IPS-18c (cell line): ENCODE measurements around the gene RAB1B.

Experiments
- H3K4me3 ChIP-seq: 2 replicates; pipeline ENCODE4 v1.7.0; 2013; ENCODE audit warnings: low read depth, mild to moderate bottlenecking, low read length, moderate library complexity; ENCODE audit not compliant: insufficient read depth
- H3K9me3 ChIP-seq: one replicate; pipeline ENCODE4 v1.6.1; 2013; ENCODE audit warnings: mild to moderate bottlenecking, low read length, moderate library complexity; ENCODE audit not compliant: control insufficient read depth, insufficient read depth

Gene RAB1B

GRCh38 chr11:66268244-66268951 lies at the start of gene RAB1B:
RAB1B (plus strand) TSS chr11:66268639; CDS start chr11:66268680, 41 bp downstream.
- H3K9me3 ChIP-seq = no peaks in the 10 kb centered on the region
- H3K4me3 ChIP-seq = peak within 1 kb of the TSS; percentile 89

DNA sequence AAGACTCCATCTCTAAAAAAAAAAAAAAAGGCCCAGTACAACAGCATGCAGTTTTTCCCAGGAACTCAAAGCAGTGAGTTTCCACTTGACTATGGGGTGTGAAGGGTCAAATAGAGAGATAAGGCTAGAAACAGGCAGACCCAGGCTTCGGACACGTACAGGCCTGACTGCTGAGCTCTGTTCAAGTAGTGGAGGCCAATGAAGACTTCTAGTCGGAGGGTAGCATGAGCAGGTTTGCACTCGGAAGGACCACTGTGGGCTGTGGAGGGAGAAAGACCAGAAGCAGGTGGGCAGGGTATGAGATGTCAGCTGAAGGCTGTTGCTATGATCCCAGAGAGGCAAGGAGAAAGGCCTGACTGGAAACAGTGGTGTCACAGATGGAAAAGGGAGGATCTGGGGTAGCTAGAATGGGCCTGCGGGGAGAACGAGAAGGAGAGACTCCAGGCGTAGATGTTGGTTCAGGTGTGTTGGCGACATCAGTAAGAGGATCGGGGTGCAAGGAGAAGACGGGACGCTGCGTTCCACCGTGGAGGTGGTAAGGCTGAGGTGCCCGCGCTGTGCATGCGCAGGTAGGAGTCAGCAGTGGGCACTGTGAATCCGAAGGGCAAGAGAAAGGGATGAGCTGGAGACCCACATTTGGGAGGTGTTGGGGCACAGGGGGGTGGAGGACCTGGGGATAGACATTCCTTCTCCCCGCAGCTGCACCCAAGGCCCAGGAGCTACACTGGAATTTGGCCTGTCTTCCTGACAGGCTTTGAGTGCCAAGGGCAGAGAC lies 49.4 kb upstream of the RAB1B start:
- no peaks in the 10 kb centered on the region for H3K9me3 ChIP-seq
- H3K4me3 ChIP-seq = no peak overlapping the region

- H3K4me3 ChIP-seq = no peak overlapping the region
These were observed 48.4 kb upstream of the RAB1B start for GRCh38 chr11:66219846-66220565.

DNA sequence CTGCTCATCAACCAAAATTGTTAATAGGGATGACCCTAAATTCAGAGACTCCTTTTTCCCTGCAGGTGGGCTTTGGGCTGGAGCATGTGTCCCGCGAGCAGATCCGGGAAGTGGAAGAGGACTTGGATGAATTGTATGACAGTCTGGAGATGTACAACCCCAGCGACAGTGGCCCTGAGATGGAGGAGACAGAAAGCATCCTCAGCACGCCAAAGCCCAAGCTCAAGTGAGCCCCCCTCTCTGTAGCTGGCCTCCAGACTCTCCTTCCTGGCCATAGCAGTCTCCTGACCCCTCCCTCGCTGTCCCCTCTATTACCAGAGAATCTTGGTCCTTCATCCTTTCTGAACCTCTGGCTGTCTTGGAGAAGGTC lies 47.9 kb upstream of the RAB1B start:
- H3K4me3 ChIP-seq = no peak overlapping the region
- H3K9me3 ChIP-seq = no peaks in the 10 kb centered on the region

More at GRCh38 chr11:66219846-66220565, 48.4 kb upstream of the RAB1B start:
- no peaks in the 10 kb centered on the region for H3K9me3 ChIP-seq

DNA sequence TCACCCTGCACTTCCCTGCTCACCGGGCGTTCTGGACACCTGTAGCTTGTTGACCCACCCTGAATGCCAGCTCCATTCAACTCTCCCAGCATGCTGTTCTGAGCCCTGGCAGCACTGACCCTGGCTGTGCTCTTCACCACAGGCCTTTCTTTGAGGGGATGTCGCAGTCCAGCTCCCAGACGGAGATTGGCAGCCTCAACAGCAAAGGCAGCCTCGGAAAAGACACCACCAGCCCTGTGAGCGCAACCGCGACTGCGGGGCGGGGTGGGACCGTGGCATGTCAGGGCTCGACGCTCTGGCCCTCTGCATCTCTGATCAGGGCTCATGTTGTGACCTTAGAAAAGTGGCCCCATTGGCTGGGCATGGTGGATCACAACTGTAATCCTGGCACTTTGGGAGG lies 47.4 kb upstream of the RAB1B start:
- H3K4me3 ChIP-seq = no peak overlapping the region
- H3K9me3 ChIP-seq = no peaks in the 10 kb centered on the region

DNA sequence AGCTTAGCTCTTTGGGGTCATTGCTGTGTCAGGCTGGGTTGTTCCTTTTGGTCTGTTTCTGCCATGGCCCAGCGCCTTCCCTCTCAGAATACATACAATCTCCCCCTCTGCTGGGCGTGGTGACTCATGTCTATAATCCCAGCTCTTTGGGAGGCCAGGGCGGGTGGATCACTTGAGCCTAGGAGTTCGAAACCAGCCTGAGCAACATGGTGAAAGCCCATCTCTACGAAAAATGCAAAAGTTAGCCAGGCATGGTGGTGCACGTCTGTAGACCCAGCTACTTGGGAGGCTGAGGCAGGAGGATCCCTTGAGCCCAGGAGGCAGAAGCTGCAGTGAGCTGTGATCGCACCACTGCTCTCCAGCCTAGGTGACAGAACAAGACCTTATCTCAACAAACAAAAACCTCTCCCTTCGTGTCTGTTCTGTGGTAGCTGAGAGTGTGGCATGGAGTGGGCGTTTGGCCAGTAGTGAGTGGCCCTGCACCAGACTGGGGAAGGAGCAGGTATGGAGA lies 46.7 kb upstream of the RAB1B start:
- no peaks in the 10 kb centered on the region for H3K9me3 ChIP-seq
- H3K4me3 ChIP-seq = no peak overlapping the region

DNA sequence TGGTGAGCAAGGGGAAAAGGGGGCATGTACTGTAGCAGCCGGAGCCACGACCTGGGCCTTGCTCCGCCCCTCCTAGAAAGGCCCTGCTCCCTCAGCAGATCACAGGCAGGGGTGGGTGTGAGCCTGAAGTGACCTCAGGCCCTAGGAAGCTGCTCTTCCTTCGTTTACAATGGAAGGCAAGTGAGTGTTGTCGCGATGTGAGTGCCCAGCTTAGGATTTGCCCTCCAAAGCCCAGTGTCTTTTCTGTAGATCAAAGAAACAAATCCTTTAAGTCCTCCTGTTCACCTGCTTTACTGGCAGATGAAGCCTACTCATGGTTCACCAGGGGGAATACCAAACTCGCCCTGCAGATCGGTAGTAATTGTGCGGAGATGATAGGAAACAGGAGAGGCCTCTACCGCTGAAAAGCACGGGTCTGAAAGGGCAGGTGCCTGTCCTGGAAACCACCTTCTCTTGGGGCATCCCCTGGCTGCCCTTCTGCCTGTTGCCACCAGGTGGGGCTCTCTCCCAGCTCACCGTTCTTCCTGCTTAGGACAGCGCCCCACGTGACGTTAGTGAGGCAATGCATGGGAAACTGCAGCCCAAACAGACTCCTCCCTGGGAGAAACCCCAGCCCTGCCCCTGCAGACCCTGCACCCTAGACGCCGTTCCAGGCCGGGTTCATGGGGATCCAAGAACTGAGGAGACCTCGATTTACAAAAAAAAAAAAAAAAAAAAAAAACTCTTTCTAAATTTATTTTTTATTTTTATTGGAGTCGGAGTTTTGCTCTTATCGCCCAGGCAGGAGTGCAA lies 45.9 kb upstream of the RAB1B start:
- Histone ChIP-seq H3K4me3 (no peak overlapping the region), H3K9me3 (no peaks in the 10 kb centered on the region)

- no peak overlapping the region for H3K4me3 ChIP-seq
- no peaks in the 10 kb centered on the region for H3K9me3 ChIP-seq
These were observed 44.1 kb upstream of the RAB1B start for GRCh38 chr11:66224226-66224855.

GRCh38 chr11:66225066-66225465 lies 43.4 kb upstream of the RAB1B start:
- H3K4me3 ChIP-seq = no peak overlapping the region
- no peaks in the 10 kb centered on the region for H3K9me3 ChIP-seq

DNA sequence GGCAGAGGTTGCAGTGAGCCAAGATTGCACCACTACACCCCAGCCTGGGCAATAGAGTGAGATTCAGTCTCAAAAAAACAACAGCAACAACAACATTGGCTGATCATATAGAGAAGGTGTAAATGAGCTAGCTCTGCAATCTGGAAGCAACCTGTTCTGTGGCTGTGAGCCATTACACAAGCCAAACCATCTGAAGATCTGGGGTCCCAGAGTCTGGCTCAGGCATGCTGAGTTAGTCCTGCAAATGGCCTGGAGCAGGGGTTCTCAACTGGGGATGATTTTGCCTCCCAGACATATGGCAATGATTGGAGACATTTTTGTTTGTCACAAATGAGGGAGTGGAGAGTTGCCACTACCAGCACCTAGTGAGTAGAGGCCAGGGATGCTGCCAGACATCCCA lies 42.3 kb upstream of the RAB1B start:
- no peaks in the 10 kb centered on the region for H3K9me3 ChIP-seq
- H3K4me3 ChIP-seq = no peak overlapping the region

- no peak overlapping the region for H3K4me3 ChIP-seq
- no peaks in the 10 kb centered on the region for H3K9me3 ChIP-seq
These were observed 40.7 kb upstream of the RAB1B start for GRCh38 chr11:66227700-66228099.

DNA sequence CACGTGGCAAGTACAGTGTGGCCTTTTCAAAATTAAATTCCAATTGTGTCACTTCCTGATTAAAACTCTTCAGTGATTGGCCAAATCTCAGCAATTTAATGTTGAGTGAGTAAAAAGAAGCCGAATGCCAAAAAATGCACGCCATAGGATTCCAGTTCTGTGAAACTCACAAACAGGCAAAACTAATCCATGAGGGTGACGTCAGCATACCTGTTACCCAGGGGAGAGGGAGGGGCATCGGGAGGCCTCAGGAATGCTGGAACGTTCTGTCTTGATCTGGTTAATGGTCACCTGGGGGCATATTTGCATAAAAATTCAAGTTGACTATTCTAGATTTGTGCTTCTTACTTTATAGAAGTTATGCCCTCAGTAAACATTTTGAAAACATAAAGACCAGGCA lies 39.9 kb upstream of the RAB1B start:
- Histone ChIP-seq H3K4me3 (no peak overlapping the region), H3K9me3 (no peaks in the 10 kb centered on the region)

- no peaks in the 10 kb centered on the region for H3K9me3 ChIP-seq
These were observed 38.3 kb upstream of the RAB1B start for GRCh38 chr11:66230156-66230555.

DNA sequence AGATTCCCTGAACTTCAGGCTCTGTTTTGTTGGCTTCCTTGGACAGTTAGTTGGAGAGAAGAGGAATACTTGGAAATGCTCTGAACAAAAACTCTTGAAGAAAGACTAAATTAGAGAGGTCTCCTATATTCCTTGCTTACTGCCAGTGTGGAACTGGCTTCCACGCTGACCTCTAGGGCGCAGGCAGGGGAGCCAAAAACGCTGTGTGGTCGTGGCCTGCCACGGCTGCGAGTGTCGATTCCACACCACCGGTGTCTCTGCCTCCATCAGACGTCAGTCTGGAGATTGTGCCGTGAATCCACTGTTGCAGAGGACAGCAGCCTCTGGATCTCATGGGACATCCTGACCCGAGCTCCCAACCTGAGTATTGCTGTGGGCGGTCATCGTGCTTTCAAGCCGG lies 37.5 kb upstream of the RAB1B start:
- H3K4me3 ChIP-seq = no peak overlapping the region

More at GRCh38 chr11:66230156-66230555, 38.3 kb upstream of the RAB1B start:
- H3K4me3 ChIP-seq = no peak overlapping the region

GRCh38 chr11:66231561-66231960 lies 36.9 kb upstream of the RAB1B start:
- H3K9me3 ChIP-seq = no peaks in the 10 kb centered on the region
- no peak overlapping the region for H3K4me3 ChIP-seq

More for the DNA sequence above, 37.5 kb upstream of the RAB1B start:
- H3K9me3 ChIP-seq = no peaks in the 10 kb centered on the region

- Histone ChIP-seq H3K4me3 (no peak overlapping the region), H3K9me3 (no peaks in the 10 kb centered on the region)
These were observed 35.7 kb upstream of the RAB1B start for GRCh38 chr11:66232769-66233168.

DNA sequence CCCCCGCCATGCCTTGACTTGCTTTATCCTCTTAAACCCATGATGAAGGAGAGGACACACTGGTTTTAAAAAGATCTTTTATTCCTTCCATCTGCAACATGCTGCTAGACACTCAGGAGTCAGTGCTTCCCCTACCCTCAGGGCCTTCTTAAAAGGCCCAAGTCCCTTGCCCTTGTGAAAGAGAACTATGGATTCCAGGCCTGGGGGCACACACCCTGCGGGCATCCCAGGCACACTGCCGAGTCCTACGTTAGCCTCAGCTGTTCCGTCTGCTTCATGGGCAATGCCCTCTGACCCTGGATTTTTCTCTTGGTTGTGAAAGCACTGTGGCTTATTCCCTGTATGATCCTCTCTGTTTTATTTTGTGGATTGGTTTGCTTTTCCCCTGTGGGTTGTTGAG lies 35.1 kb upstream of the RAB1B start:
- H3K4me3 ChIP-seq = no peak overlapping the region
- no peaks in the 10 kb centered on the region for H3K9me3 ChIP-seq
